Endothelial cell of umbilical vein (primary cell): ENCODE measurements around the gene CYTH1. TPM values are rescaled to one million over a fixed set of nuclear protein-coding genes. Genes with fewer than 3 reads are reported as not detected.

Experiments used
- BruUV-seq: library from RNA; stranded (reverse); fragments of 400-500 nt; replicated peaks from 2 replicates; lab custom pipeline; 2021; lab: Mats Ljungman, UMichigan
- CTCF ChIA-PET: fragments of 300-600, 350-600 bp; sonication (Branson Sonifier 250); formaldehyde crosslinking; loops from one replicate; lab custom pipeline; 2021; ENCODE audit warnings: antibody characterized with exemption, inconsistent platforms; lab: Charles Lee
- POLR2A ChIA-PET: fragments of 300-600, 350-600 bp; sonication (Branson Sonifier 250); formaldehyde crosslinking; loops from one replicate; lab custom pipeline; 2021; ENCODE audit warnings: antibody characterized with exemption, inconsistent platforms; lab: Charles Lee
- DNase-seq: peaks from one replicate; pipeline ENCODE4 v3.0.0-alpha.2; 2011; ENCODE audit warnings: low read depth, low spot score
- FAIRE-seq: peaks from 2 replicates; lab custom pipeline; 2011; peaks lifted over from hg19 to GRCh38; lab: Jason Lieb, UNC
- H2AFZ ChIP-seq: 2 replicates; pipeline ENCODE4 v1.6.0; 2012; ENCODE audit warnings: low read depth, low read length, control low read depth, inconsistent platforms
- H3K27ac ChIP-seq: 2 replicates; pipeline ENCODE4 v1.5.1; 2011; ENCODE audit warnings: low read depth, mild to moderate bottlenecking, control low read depth, low read length, moderate library complexity; ENCODE audit not compliant: insufficient read depth
- H3K27me3 ChIP-seq, 2 experiments: 2 replicates each; pipeline versions ENCODE4 v1.6.0 to v1.6.1; 2011; ENCODE audit warnings: low read length in 2 of 2, mixed read lengths in 1 of 2; ENCODE audit not compliant: control insufficient read depth in 2 of 2, insufficient read depth in 2 of 2
- H3K36me3 ChIP-seq, 2 experiments: 2 replicates in 1 of 2; 3 replicates in 1 of 2; pipeline ENCODE4 v1.5.1; 2011; ENCODE audit warnings: low read length in 2 of 2, mild to moderate bottlenecking in 1 of 2, moderate library complexity in 1 of 2; ENCODE audit not compliant: control insufficient read depth in 2 of 2, insufficient read depth in 2 of 2; ENCODE audit errors: extremely low read depth in 1 of 2
- H3K4me1 ChIP-seq: 3 replicates; pipeline ENCODE4 v1.5.1; 2011; ENCODE audit warnings: mild to moderate bottlenecking, low read length; ENCODE audit not compliant: control insufficient read depth, insufficient read depth; ENCODE audit errors: extremely low read depth
- H3K4me2 ChIP-seq: 2 replicates; pipeline ENCODE4 v1.6.1; 2011; ENCODE audit warnings: low read length, control low read depth, mixed read lengths; ENCODE audit not compliant: insufficient read depth
- H3K4me3 ChIP-seq, 3 experiments: fragments of 200-600 bp in 1 of 3; sonication (generic), shearing (Covaris generic) in 1 of 3; replicated peaks in 1 of 3; 2 replicates each; pipeline ENCODE4 v1.5.1; 2011 to 2016; ENCODE audit warnings: control low read depth in 3 of 3, low read length in 3 of 3, mild to moderate bottlenecking in 2 of 3, inconsistent platforms in 1 of 3, low read depth in 1 of 3, moderate library complexity in 1 of 3; ENCODE audit not compliant: insufficient read depth in 1 of 3
- H3K79me2 ChIP-seq: 2 replicates; pipeline ENCODE4 v1.6.0; 2012; ENCODE audit warnings: low read length, inconsistent platforms; ENCODE audit not compliant: control insufficient read depth, insufficient read depth
- H3K9ac ChIP-seq: replicated peaks from 2 replicates; pipeline ENCODE3; 2011; ENCODE audit warnings: low read length, control low read depth; ENCODE audit not compliant: insufficient read depth; ENCODE audit errors: extremely low read depth
- H3K9me1 ChIP-seq: replicated peaks from 3 replicates; pipeline ENCODE4 v1.6.0; 2011; ENCODE audit warnings: mild to moderate bottlenecking, low read length; ENCODE audit not compliant: control insufficient read depth, insufficient read depth; ENCODE audit errors: extremely low read depth
- H3K9me3 ChIP-seq: replicated peaks from 2 replicates; pipeline ENCODE4 v1.5.1; 2012; ENCODE audit warnings: low read length, inconsistent platforms; ENCODE audit not compliant: control insufficient read depth, insufficient read depth
- H4K20me1 ChIP-seq: replicated peaks from 2 replicates; pipeline ENCODE3; 2011; ENCODE audit warnings: mild to moderate bottlenecking, low read length; ENCODE audit not compliant: control insufficient read depth, insufficient read depth; ENCODE audit errors: extremely low read depth
- EZH2 ChIP-seq: IDR thresholded peaks from 2 replicates; pipeline ENCODE4 v1.6.1; 2012; ENCODE audit warnings: borderline replicate concordance, low read depth, mild to moderate bottlenecking, moderate library complexity, low read length, inconsistent platforms; ENCODE audit not compliant: severe bottlenecking
- FOS ChIP-seq: IDR thresholded peaks from 2 replicates; pipeline ENCODE4 v1.6.1; 2011; ENCODE audit warnings: mild to moderate bottlenecking, low read length, moderate library complexity, borderline replicate concordance; ENCODE audit not compliant: insufficient read depth
- GATA2 ChIP-seq: IDR thresholded peaks from 2 replicates; pipeline ENCODE4 v1.7.0; 2011; ENCODE audit warnings: low read depth, mild to moderate bottlenecking, moderate library complexity, mixed read lengths, low read length; ENCODE audit not compliant: insufficient read length, insufficient read depth
- JUN ChIP-seq: IDR thresholded peaks from 2 replicates; pipeline ENCODE4 v1.6.1; 2011; ENCODE audit warnings: borderline replicate concordance, low read depth; ENCODE audit not compliant: insufficient read length, insufficient read depth
- MYC ChIP-seq: IDR thresholded peaks from one replicate; pipeline ENCODE4 v1.6.1; 2011; ENCODE audit warnings: mild to moderate bottlenecking, low read depth, low read length
- POLR2A ChIP-seq: IDR thresholded peaks from 2 replicates; pipeline ENCODE4 v1.6.1; 2012; ENCODE audit warnings: low read depth, mild to moderate bottlenecking, control low read depth, low read length
- POLR2AphosphoS5 ChIP-seq: IDR thresholded peaks from 2 replicates; pipeline ENCODE4 v1.6.1; 2012; ENCODE audit warnings: low read depth, mild to moderate bottlenecking, control low read depth, low read length, moderate library complexity; ENCODE audit not compliant: insufficient read depth
- dilution Hi-C: fragments of 300-500 bp; cut with MboI; formaldehyde crosslinking; loops from one replicate; pipeline ENCODE4 v1.15.0; 2019; ENCODE audit warnings: low sequenced_read_pairs; ENCODE audit not compliant: extremely low pct_ligation_motif_present
- intact Hi-C: fragments of 100-400 bp; cut with micrococcal nuclease; formaldehyde crosslinking; loops from one replicate; pipeline ENCODE4 v1.10.0; 2022
- polyA plus RNA-seq, 4 experiments: library from polyadenylated mRNA; depleted of rRNA in 3 of 4; stranded (reverse) in 3 of 4; unstranded in 1 of 4; fragments of >200 nt; gene quantifications; 2 replicates each; pipeline versions ENCODE4 v1.2.1 to v1.2.3, GENCODE V29; 2011 to 2012; ENCODE audit warnings: missing spikeins in 1 of 4
- total RNA-seq: library from RNA; stranded (reverse); gene quantifications from 2 replicates; pipeline ENCODE4 v1.2.3, GENCODE V29; 2021
- TF ChIP-seq, protein P1 (sequence below), 2 donors: IDR thresholded peaks; 1 replicate in 1 of 2; 2 replicates in 1 of 2; pipeline ENCODE4 v1.5.1; 2011; ENCODE audit warnings: low read length in 2 of 2, mild to moderate bottlenecking in 2 of 2, moderate library complexity in 2 of 2, control low read depth in 1 of 2, inconsistent platforms in 1 of 2, low read depth in 1 of 2; ENCODE audit not compliant: insufficient read depth in 1 of 2; ENCODE audit errors: extremely low read depth in 1 of 2
- TF ChIP-seq, protein P2 (sequence below): IDR thresholded peaks from 2 replicates; pipeline ENCODE4 v1.6.1; 2011; ENCODE audit not compliant: insufficient read depth, insufficient read length

Gene CYTH1
- total and polyA plus RNA-seq, 2 donors (not counting 3 experiments of a cell fraction or from before 2014, with no cell fraction given), result 35.9 to 49.9 TPM

DNA sequence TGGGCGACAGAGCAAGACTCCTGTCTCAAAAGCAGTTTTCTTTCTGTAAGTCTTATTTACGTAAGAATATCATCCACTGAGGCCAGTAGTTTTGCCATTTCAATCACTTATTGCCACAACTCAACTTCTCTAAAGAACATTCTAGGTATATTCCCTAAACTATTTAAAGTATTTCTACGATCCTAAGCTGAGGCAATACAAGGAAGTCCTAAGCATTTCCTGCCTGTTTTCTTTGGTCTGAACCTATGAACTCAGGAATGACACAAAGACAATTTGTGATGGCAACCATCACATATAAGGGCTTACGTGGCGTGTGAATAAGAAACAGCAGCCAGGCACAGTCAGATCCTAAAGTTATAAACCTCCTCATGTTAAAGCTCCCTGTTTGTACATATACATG is 44.3 kb upstream of the CYTH1 start:
- dilution Hi-C loops, result no loop called here
- Histone ChIP-seq H3K79me2 (peaks cover 11% of the 10 kb centered on the region), H3K27me3 (no peaks in the 10 kb centered on the region), H3K27ac (no peak overlapping the region), H3K4me1 (peaks cover 4% of the 10 kb centered on the region), H3K9me3 (no peaks in the 10 kb centered on the region), H3K4me2 (no peak overlapping the region), H2AFZ (no peak overlapping the region), H3K36me3 (peaks cover 13 to 38% of the 10 kb centered on the region in 2 experiments), H3K4me3 (no peak overlapping the region), H3K9me1 (no peaks in the 10 kb centered on the region), H4K20me1 (no peaks in the 10 kb centered on the region), H3K9ac (no peak overlapping the region)
- DNase-seq (no peak), FAIRE-seq (no peak)
- no TSS peak for BruUV-seq
- ChIA-PET POLR2A (no interaction called here), CTCF (interaction anchor here (1.5 kb wide), 1 partner anchor 28 kb away, joined by 3 read pairs; no protein-coding TSS in a partner anchor)
- TF ChIP-seq GATA2, result no peak
- TF ChIP-seq, protein P1, sequence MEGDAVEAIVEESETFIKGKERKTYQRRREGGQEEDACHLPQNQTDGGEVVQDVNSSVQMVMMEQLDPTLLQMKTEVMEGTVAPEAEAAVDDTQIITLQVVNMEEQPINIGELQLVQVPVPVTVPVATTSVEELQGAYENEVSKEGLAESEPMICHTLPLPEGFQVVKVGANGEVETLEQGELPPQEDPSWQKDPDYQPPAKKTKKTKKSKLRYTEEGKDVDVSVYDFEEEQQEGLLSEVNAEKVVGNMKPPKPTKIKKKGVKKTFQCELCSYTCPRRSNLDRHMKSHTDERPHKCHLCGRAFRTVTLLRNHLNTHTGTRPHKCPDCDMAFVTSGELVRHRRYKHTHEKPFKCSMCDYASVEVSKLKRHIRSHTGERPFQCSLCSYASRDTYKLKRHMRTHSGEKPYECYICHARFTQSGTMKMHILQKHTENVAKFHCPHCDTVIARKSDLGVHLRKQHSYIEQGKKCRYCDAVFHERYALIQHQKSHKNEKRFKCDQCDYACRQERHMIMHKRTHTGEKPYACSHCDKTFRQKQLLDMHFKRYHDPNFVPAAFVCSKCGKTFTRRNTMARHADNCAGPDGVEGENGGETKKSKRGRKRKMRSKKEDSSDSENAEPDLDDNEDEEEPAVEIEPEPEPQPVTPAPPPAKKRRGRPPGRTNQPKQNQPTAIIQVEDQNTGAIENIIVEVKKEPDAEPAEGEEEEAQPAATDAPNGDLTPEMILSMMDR (IDR thresholded peaks at IDR 0.05; ENCODE audit: extremely low read depth in 1 of 2, insufficient read depth in 1 of 2, low read depth in 1 of 2, low read length in 2 of 2), result no peak
- TF ChIP-seq POLR2AphosphoS5, result no peak
- TF ChIP-seq FOS, result no peak
- TF ChIP-seq EZH2, result no peak
- TF ChIP-seq, protein P2, sequence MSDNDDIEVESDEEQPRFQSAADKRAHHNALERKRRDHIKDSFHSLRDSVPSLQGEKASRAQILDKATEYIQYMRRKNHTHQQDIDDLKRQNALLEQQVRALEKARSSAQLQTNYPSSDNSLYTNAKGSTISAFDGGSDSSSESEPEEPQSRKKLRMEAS, result no peak
- TF ChIP-seq JUN, result no peak
- TF ChIP-seq POLR2A, result no peak
- no peak for TF ChIP-seq MYC
- intact Hi-C loops, result no loop called here
